A673 (cell line): ENCODE measurements around the gene FLCN. TPM values are rescaled to one million over a fixed set of nuclear protein-coding genes. Genes with fewer than 3 reads are reported as not detected.

Source experiments
- BruUV-seq: library from RNA; stranded (reverse); fragments of 400-500 nt; replicated peaks from 2 replicates; lab custom pipeline; 2021; lab: Mats Ljungman, UMichigan
- CTCF ChIA-PET: fragments of 300-600 bp; sonication (Branson Sonifier 250); formaldehyde crosslinking; loops from one replicate; lab custom pipeline; 2022; ENCODE audit warnings: antibody characterized with exemption; lab: Charles Lee
- POLR2A ChIA-PET: fragments of 300-600 bp; sonication (Branson Sonifier 250); formaldehyde crosslinking; loops from one replicate; lab custom pipeline; 2022; ENCODE audit warnings: antibody characterized with exemption; ENCODE audit not compliant: low non-redundant PET; lab: Charles Lee
- DNase-seq: peaks from one replicate; pipeline ENCODE4 v3.0.0-alpha.2; 2015; ENCODE audit warnings: low spot score
- H3K27ac ChIP-seq: fragments of 200-600 bp; sonication (generic); 2 replicates; pipeline ENCODE4 v1.5.1; 2016; ENCODE audit warnings: mixed run types, low read depth, mild to moderate bottlenecking, mixed read lengths, antibody characterized with exemption, low read length; ENCODE audit not compliant: poor library complexity, severe bottlenecking
- H3K27me3 ChIP-seq: fragments of 200-600 bp; sonication (generic); replicated peaks from 2 replicates; pipeline ENCODE4 v1.6.1; 2017; ENCODE audit warnings: mixed run types, low read depth, mild to moderate bottlenecking, mixed read lengths, antibody characterized with exemption, low read length; ENCODE audit not compliant: insufficient read depth, poor library complexity
- H3K36me3 ChIP-seq: fragments of 200-600 bp; sonication (generic); 2 replicates; pipeline ENCODE4 v1.6.1; 2016; ENCODE audit warnings: mixed run types, mild to moderate bottlenecking, mixed read lengths, antibody characterized with exemption, low read length; ENCODE audit not compliant: insufficient read depth, poor library complexity, severe bottlenecking
- H3K4me1 ChIP-seq: fragments of 200-600 bp; sonication (generic); 2 replicates; pipeline ENCODE4 v1.6.1; 2017; ENCODE audit warnings: mixed run types, mild to moderate bottlenecking, mixed read lengths, antibody characterized with exemption, low read length; ENCODE audit not compliant: insufficient read depth, poor library complexity, severe bottlenecking
- H3K4me3 ChIP-seq: fragments of 200-600 bp; sonication (generic); 2 replicates; pipeline ENCODE4 v1.5.1; 2016; ENCODE audit warnings: low read depth, mixed run types, mild to moderate bottlenecking, mixed read lengths, low read length; ENCODE audit not compliant: poor library complexity, severe bottlenecking
- H3K9me3 ChIP-seq: fragments of 200-600 bp; sonication (generic); 2 replicates; pipeline ENCODE4 v1.6.1; 2016; ENCODE audit warnings: mixed run types, low read depth, mild to moderate bottlenecking, mixed read lengths, antibody characterized with exemption, low read length; ENCODE audit not compliant: poor library complexity, severe bottlenecking
- CTCF ChIP-seq: fragments of 300-800, 200-600 bp; sonication (generic); conservative IDR thresholded peaks from 2 replicates; pipeline ENCODE4 v1.5.1; 2017; ENCODE audit warnings: low read depth, mild to moderate bottlenecking, antibody characterized with exemption, low read length, moderate library complexity, mixed read lengths
- EZH2 ChIP-seq: fragments of 200-600 bp; sonication (generic); IDR thresholded peaks from 2 replicates; pipeline ENCODE4 v1.6.1; 2017; ENCODE audit warnings: borderline replicate concordance, low read depth, mild to moderate bottlenecking, mixed read lengths, antibody characterized with exemption, low read length; ENCODE audit not compliant: poor library complexity, severe bottlenecking
- intact Hi-C: fragments of 100-400 bp; cut with micrococcal nuclease; formaldehyde crosslinking; loops from one replicate; pipeline ENCODE4 v1.10.0; 2022; ENCODE audit not compliant: unreplicated experiment
- total RNA-seq: library from RNA; stranded (reverse); gene quantifications from 2 replicates; pipeline ENCODE4 v1.2.3, GENCODE V29; 2021

The FLCN gene
- total RNA-seq, 1 experiment from 2014 or later, result 60.2 TPM

- DNase-seq, result no peak
- CTCF ChIA-PET, result no interaction called here
- intact Hi-C loops, result no loop called here
- no peaks in the 10 kb centered on the region for H3K27me3 ChIP-seq
- H3K36me3 ChIP-seq, result peaks cover 69% of the 10 kb centered on the region
- no peaks in the 10 kb centered on the region for H3K9me3 ChIP-seq
- no peak for TF ChIP-seq CTCF
- no peak for TF ChIP-seq EZH2
- no peaks in the 10 kb centered on the region for H3K4me1 ChIP-seq
- H3K27ac ChIP-seq, result no peak overlapping the region
- POLR2A ChIA-PET, result no interaction called here
- H3K4me3 ChIP-seq, result no peak overlapping the region
- BruUV-seq, result no TSS peak
These were observed 72.3 kb downstream of the FLCN start for GRCh38 chr17:17164676-17165075.

- Histone ChIP-seq H3K4me1 (no peaks in the 10 kb centered on the region), H3K9me3 (no peaks in the 10 kb centered on the region), H3K36me3 (peaks cover 70% of the 10 kb centered on the region), H3K27me3 (no peaks in the 10 kb centered on the region), H3K4me3 (no peak overlapping the region), H3K27ac (no peak overlapping the region)
- no peak for DNase-seq
- ChIA-PET POLR2A (no interaction called here), CTCF (no interaction called here)
- BruUV-seq, result no TSS peak
- TF ChIP-seq CTCF (no peak), EZH2 (no peak)
- intact Hi-C loops, result no loop called here
These were observed 72.8 kb downstream of the FLCN start for GRCh38 chr17:17164156-17164555.

Other genes with a start within 250 kb of the FLCN start
- 290 and 302 TPM in 2 replicates for gene MPRIP, start 194.7 kb downstream of the FLCN start, total RNA-seq
- gene PLD6, start 30.8 kb downstream of the FLCN start, total RNA-seq, result 13.4 and 15.5 TPM in 2 replicates
- 157 and 171 TPM in 2 replicates for gene COPS3, start 44.1 kb upstream of the FLCN start, total RNA-seq
- gene NT5M, start 66.2 kb upstream of the FLCN start, total RNA-seq, result 2.6 and 4.8 TPM in 2 replicates
- 20.4 and 21.6 TPM in 2 replicates for gene MED9, start 239.8 kb upstream of the FLCN start, total RNA-seq